SU-DHL-6 (cell line): ENCODE results near the gene SEPTIN6.

ENCODE experiments used
- H2AFZ ChIP-seq: fragments of 200-600 bp; sonication (generic); 2 replicates; pipeline ENCODE4 v1.6.1; 2014; ENCODE audit warnings: low read depth, mild to moderate bottlenecking, moderate library complexity, mixed read lengths, antibody characterized with exemption, low read length; ENCODE audit not compliant: severe bottlenecking
- H3F3A ChIP-seq: fragments of 200-600 bp; shearing (Covaris generic); 2 replicates; pipeline ENCODE4 v1.6.0; 2016; ENCODE audit warnings: antibody characterized with exemption, mild to moderate bottlenecking; ENCODE audit not compliant: insufficient read depth
- H3K27ac ChIP-seq: fragments of 200-600 bp; sonication (generic); 2 replicates; pipeline ENCODE4 v1.5.1; 2016; ENCODE audit warnings: low read depth, mild to moderate bottlenecking, low read length, moderate library complexity, mixed read lengths
- H3K27me3 ChIP-seq: fragments of 200-600 bp; sonication (generic), shearing (Covaris generic); 2 replicates; pipeline ENCODE4 v1.6.0; 2014; ENCODE audit warnings: mild to moderate bottlenecking, low read length
- H3K36me3 ChIP-seq: fragments of 200-600 bp; sonication (generic); 2 replicates; pipeline ENCODE4 v1.6.1; 2014; ENCODE audit warnings: mild to moderate bottlenecking, low read length, mixed read lengths
- H3K4me2 ChIP-seq: fragments of 300-600, 200-600 bp; shearing (Covaris generic), sonication (generic); 2 replicates; pipeline ENCODE4 v1.6.0; 2014; ENCODE audit warnings: low read length, low read depth, mild to moderate bottlenecking; ENCODE audit not compliant: poor library complexity, severe bottlenecking
- H3K4me3 ChIP-seq: fragments of 200-600 bp; sonication (generic); 2 replicates; pipeline ENCODE4 v1.5.1; 2014; ENCODE audit warnings: antibody characterized with exemption, low read length, mild to moderate bottlenecking, mixed read lengths; ENCODE audit not compliant: insufficient read depth, poor library complexity, severe bottlenecking
- H3K79me2 ChIP-seq: fragments of 200-600 bp; sonication (generic); 2 replicates; pipeline ENCODE4 v1.6.1; 2014; ENCODE audit warnings: mild to moderate bottlenecking, low read length, moderate library complexity; ENCODE audit not compliant: insufficient read depth
- H3K9ac ChIP-seq: fragments of 200-600 bp; sonication (generic); 2 replicates; pipeline ENCODE4 v1.7.0; 2014; ENCODE audit warnings: mild to moderate bottlenecking, low read length
- H3K9me2 ChIP-seq: fragments of 200-600 bp; sonication (generic); replicated peaks from 2 replicates; pipeline ENCODE4 v1.6.1; 2014; ENCODE audit warnings: low read length; ENCODE audit not compliant: insufficient read depth
- H3K9me3 ChIP-seq: fragments of 200-600 bp; sonication (generic); 2 replicates; pipeline ENCODE4 v1.6.1; 2014; ENCODE audit warnings: low read length, mixed read lengths; ENCODE audit not compliant: insufficient read depth
- H4K20me1 ChIP-seq: fragments of 200-600 bp; sonication (generic); 2 replicates; pipeline ENCODE4 v1.6.1; 2014; ENCODE audit warnings: low read depth, mild to moderate bottlenecking, antibody characterized with exemption, low read length, moderate library complexity, mixed read lengths
- CTCF ChIP-seq: fragments of 200-600 bp; sonication (generic); IDR thresholded peaks from one replicate; pipeline ENCODE4 v1.5.1; 2017; ENCODE audit warnings: antibody characterized with exemption, mild to moderate bottlenecking, low read length, moderate library complexity; ENCODE audit not compliant: insufficient read depth, poor library complexity, severe bottlenecking
- EZH2phosphoT487 ChIP-seq: fragments of 200-600 bp; sonication (generic), shearing (Covaris generic); conservative IDR thresholded peaks from 2 replicates; pipeline ENCODE4 v1.6.1; 2018; ENCODE audit warnings: mild to moderate bottlenecking, antibody characterized with exemption, low read length, moderate library complexity, mixed read lengths

SEPTIN6 gene

GRCh38 chrX:119643696-119644095 is 49.3 kb downstream of the SEPTIN6 start:
- Histone ChIP-seq H3K36me3 (no peaks in the 10 kb centered on the region), H4K20me1 (no peaks in the 10 kb centered on the region), H3F3A (0 out of 2 replicates have a peak, but pooled peaks cover 5% of the 10 kb centered on the region), H2AFZ (no peak overlapping the region), H3K4me3 (no peak overlapping the region), H3K27ac (no peak overlapping the region), H3K9me2 (no peaks in the 10 kb centered on the region), H3K9ac (no peak overlapping the region), H3K9me3 (no peaks in the 10 kb centered on the region), H3K79me2 (no peaks in the 10 kb centered on the region), H3K4me2 (no peak overlapping the region), H3K27me3 (no peaks in the 10 kb centered on the region)
- no peak for TF ChIP-seq CTCF
- TF ChIP-seq EZH2phosphoT487 = no peak
